GM23338 (cell line): ENCODE data around the gene CTU2.

ENCODE experiments used
- CREB1 ChIP-seq: fragments of 250-450 bp; sonication (Bioruptor Pico); IDR thresholded peaks from 2 replicates; pipeline ENCODE4 v1.5.0; 2020; ENCODE audit warnings: low read depth, mild to moderate bottlenecking, moderate library complexity
- ETS1 ChIP-seq: IDR thresholded peaks from 2 replicates; pipeline ENCODE4 v1.6.1; 2016; ENCODE audit warnings: antibody characterized with exemption
- EZH2 ChIP-seq: fragments of 200-600 bp; sonication (generic); IDR thresholded peaks from one replicate; pipeline ENCODE4 v1.8.0; 2017; ENCODE audit warnings: antibody characterized with exemption, mild to moderate bottlenecking, low read depth; ENCODE audit not compliant: unreplicated experiment
- EZH2phosphoT487 ChIP-seq: fragments of 200-600 bp; sonication (generic); IDR thresholded peaks from one replicate; pipeline ENCODE4 v1.8.1; 2018; ENCODE audit warnings: antibody characterized with exemption; ENCODE audit not compliant: unreplicated experiment
- JUNB ChIP-seq: IDR thresholded peaks from one replicate; pipeline ENCODE4 v1.6.1; 2016; ENCODE audit warnings: antibody characterized with exemption; ENCODE audit not compliant: unreplicated experiment
- POLR2AphosphoS5 ChIP-seq: IDR thresholded peaks from 2 replicates; pipeline ENCODE4 v1.6.1; 2016; ENCODE audit warnings: antibody characterized with exemption, low read depth
- REST ChIP-seq: IDR thresholded peaks from one replicate; pipeline ENCODE4 v1.6.1; 2018; ENCODE audit warnings: antibody characterized with exemption; ENCODE audit not compliant: unreplicated experiment
- TF ChIP-seq, protein P1 (sequence below), 2 experiments: fragments of 200-600 bp in 1 of 2; sonication (generic) in 1 of 2; conservative IDR thresholded peaks; 2 replicates each; pipeline versions ENCODE4 v1.5.1 to v1.6.1; 2016 to 2017; ENCODE audit warnings: antibody characterized with exemption in 2 of 2, low read depth in 2 of 2, mild to moderate bottlenecking in 2 of 2, moderate library complexity in 1 of 2
- TF ChIP-seq, protein P2 (sequence below): fragments of 250-450 bp; sonication (Bioruptor Pico); IDR thresholded peaks from 2 replicates; pipeline ENCODE4 v1.5.0; 2020; ENCODE audit warnings: mild to moderate bottlenecking, moderate library complexity

DNA sequence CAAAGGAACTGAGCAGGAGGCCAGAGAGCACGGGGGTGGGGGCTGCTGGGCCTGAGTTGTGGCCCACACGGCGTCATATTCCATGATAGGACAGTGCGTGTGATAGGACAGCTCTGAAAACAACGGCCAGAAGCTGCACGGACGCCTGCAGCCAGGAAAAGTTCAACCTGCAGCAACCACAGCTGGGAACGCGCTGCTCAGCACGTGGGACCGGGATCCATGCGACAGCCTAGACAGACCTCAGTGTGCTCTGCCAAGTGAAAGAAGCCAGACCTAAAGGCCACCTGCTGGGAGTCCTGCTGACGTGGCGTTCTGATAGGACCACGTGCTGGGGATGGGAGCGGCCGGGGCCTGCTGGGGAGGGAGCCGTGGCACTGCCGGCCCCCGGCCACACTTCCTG, 21.6 kb downstream of the CTU2 start:
- TF ChIP-seq, protein P1, sequence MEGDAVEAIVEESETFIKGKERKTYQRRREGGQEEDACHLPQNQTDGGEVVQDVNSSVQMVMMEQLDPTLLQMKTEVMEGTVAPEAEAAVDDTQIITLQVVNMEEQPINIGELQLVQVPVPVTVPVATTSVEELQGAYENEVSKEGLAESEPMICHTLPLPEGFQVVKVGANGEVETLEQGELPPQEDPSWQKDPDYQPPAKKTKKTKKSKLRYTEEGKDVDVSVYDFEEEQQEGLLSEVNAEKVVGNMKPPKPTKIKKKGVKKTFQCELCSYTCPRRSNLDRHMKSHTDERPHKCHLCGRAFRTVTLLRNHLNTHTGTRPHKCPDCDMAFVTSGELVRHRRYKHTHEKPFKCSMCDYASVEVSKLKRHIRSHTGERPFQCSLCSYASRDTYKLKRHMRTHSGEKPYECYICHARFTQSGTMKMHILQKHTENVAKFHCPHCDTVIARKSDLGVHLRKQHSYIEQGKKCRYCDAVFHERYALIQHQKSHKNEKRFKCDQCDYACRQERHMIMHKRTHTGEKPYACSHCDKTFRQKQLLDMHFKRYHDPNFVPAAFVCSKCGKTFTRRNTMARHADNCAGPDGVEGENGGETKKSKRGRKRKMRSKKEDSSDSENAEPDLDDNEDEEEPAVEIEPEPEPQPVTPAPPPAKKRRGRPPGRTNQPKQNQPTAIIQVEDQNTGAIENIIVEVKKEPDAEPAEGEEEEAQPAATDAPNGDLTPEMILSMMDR (conservative IDR thresholded peaks at IDR 0.05; ENCODE audit: low read depth in 2 of 2): no peak
- TF ChIP-seq POLR2AphosphoS5: no peak
- TF ChIP-seq EZH2phosphoT487: no peak
- TF ChIP-seq REST: no peak
- TF ChIP-seq EZH2: no peak
- no peak for TF ChIP-seq CREB1 (CRISPR knock-in tag)
- TF ChIP-seq JUNB: no peak
- TF ChIP-seq ETS1: no peak
- TF ChIP-seq, protein P2, sequence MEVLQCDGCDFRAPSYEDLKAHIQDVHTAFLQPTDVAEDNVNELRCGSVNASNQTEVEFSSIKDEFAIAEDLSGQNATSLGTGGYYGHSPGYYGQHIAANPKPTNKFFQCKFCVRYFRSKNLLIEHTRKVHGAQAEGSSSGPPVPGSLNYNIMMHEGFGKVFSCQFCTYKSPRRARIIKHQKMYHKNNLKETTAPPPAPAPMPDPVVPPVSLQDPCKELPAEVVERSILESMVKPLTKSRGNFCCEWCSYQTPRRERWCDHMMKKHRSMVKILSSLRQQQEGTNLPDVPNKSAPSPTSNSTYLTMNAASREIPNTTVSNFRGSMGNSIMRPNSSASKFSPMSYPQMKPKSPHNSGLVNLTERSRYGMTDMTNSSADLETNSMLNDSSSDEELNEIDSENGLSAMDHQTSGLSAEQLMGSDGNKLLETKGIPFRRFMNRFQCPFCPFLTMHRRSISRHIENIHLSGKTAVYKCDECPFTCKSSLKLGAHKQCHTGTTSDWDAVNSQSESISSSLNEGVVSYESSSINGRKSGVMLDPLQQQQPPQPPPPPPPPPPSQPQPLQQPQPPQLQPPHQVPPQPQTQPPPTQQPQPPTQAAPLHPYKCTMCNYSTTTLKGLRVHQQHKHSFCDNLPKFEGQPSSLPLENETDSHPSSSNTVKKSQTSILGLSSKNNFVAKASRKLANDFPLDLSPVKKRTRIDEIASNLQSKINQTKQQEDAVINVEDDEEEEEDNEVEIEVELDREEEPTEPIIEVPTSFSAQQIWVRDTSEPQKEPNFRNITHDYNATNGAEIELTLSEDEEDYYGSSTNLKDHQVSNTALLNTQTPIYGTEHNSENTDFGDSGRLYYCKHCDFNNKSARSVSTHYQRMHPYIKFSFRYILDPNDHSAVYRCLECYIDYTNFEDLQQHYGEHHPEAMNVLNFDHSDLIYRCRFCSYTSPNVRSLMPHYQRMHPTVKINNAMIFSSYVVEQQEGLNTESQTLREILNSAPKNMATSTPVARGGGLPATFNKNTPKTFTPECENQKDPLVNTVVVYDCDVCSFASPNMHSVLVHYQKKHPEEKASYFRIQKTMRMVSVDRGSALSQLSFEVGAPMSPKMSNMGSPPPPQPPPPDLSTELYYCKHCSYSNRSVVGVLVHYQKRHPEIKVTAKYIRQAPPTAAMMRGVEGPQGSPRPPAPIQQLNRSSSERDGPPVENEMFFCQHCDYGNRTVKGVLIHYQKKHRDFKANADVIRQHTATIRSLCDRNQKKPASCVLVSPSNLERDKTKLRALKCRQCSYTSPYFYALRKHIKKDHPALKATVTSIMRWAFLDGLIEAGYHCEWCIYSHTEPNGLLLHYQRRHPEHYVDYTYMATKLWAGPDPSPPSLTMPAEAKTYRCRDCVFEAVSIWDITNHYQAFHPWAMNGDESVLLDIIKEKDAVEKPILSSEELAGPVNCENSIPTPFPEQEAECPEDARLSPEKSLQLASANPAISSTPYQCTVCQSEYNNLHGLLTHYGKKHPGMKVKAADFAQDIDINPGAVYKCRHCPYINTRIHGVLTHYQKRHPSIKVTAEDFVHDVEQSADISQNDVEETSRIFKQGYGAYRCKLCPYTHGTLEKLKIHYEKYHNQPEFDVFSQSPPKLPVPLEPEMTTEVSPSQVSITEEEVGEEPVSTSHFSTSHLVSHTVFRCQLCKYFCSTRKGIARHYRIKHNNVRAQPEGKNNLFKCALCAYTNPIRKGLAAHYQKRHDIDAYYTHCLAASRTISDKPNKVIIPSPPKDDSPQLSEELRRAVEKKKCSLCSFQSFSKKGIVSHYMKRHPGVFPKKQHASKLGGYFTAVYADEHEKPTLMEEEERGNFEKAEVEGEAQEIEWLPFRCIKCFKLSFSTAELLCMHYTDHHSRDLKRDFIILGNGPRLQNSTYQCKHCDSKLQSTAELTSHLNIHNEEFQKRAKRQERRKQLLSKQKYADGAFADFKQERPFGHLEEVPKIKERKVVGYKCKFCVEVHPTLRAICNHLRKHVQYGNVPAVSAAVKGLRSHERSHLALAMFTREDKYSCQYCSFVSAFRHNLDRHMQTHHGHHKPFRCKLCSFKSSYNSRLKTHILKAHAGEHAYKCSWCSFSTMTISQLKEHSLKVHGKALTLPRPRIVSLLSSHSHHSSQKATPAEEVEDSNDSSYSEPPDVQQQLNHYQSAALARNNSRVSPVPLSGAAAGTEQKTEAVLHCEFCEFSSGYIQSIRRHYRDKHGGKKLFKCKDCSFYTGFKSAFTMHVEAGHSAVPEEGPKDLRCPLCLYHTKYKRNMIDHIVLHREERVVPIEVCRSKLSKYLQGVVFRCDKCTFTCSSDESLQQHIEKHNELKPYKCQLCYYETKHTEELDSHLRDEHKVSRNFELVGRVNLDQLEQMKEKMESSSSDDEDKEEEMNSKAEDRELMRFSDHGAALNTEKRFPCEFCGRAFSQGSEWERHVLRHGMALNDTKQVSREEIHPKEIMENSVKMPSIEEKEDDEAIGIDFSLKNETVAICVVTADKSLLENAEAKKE (CRISPR knock-in tag): no peak
